ENCODE results near the gene VANGL2. TPM values are rescaled to one million over a fixed set of nuclear protein-coding genes. Genes with fewer than 3 reads are reported as not detected.

The VANGL2 gene
- total and polyA plus RNA-seq, 2 experiments from 2014 or later = 17.7 to 51.3 TPM

GRCh38 chr1:160361199-160361598 is 39.2 kb upstream of the VANGL2 start (continued):
- TF ChIP-seq ZNF462 (CRISPR knock-in tag; IDR thresholded peaks at IDR 0.05) = no peak
- no peak for TF ChIP-seq STAT1 (IDR thresholded peaks at IDR 0.05; ENCODE audit: unreplicated experiment)
- no peak for TF ChIP-seq JUNB (IDR thresholded peaks at IDR 0.05; ENCODE audit: unreplicated experiment)
- no peak for TF ChIP-seq EZH2phosphoT487 (IDR thresholded peaks at IDR 0.05; ENCODE audit: unreplicated experiment)
- TF ChIP-seq POLR2AphosphoS5 (IDR thresholded peaks at IDR 0.05; ENCODE audit: low read depth) = no peak

GRCh38 chr1:160361814-160362167 is 38.6 kb upstream of the VANGL2 start:
- H3K27ac ChIP-seq (ENCODE audit: low read depth) = peak overlapping the region; percentile 86
- H3K9me2 ChIP-seq (ENCODE audit: insufficient read depth) = no peaks in the 10 kb centered on the region
- H3F3A ChIP-seq (replicated peaks; ENCODE audit: low read depth) = 0 out of 2 replicates have a peak, but pooled peaks cover 3% of the 10 kb centered on the region
- 0 out of 2 replicates have a peak overlapping the region, but pooled peaks have one; percentile 32 for H3K4me2 ChIP-seq
- ATAC-seq (no peak), DNase-seq (ENCODE audit: low spot score) (no peak)
- peaks cover 4% of the 10 kb centered on the region; the same call in 1 of the 2 replicates for H3K36me3 ChIP-seq (ENCODE audit: insufficient read depth)
- no peaks in the 10 kb centered on the region for H4K20me1 ChIP-seq (replicated peaks; ENCODE audit: insufficient read depth)
- H3K79me2 ChIP-seq (replicated peaks; ENCODE audit: insufficient read depth) = no peaks in the 10 kb centered on the region
- Mint-ChIP-seq H3K36me3 (ENCODE audit: low read depth) (peaks cover 39% of the 10 kb centered on the region), H3K9me3 (no peaks in the 10 kb centered on the region), H3K4me3 (no peak overlapping the region), H3K27me3 (ENCODE audit: insufficient read depth, low read depth, poor library complexity) (peaks cover 11% of the 10 kb centered on the region), H3K27ac (peak overlapping the region; percentile 98), H3K4me1 (peaks cover 46% of the 10 kb centered on the region)
- H3K4me3 ChIP-seq = no peak overlapping the region
- H2AFZ ChIP-seq = no peak overlapping the region
- peaks cover 20% of the 10 kb centered on the region for H3K4me1 ChIP-seq (ENCODE audit: insufficient read depth)
- H3K27me3 ChIP-seq (ENCODE audit: insufficient read depth) = no peaks in the 10 kb centered on the region
- no peak for TF ChIP-seq CTCF (conservative IDR thresholded peaks at IDR 0.05; ENCODE audit: low read depth in 2 of 2)
- TF ChIP-seq JUNB (IDR thresholded peaks at IDR 0.05; ENCODE audit: unreplicated experiment) = no peak

Data from GM23338 (cell line).